Fibroblast of lung (primary cell): ENCODE results near the gene ALDH1A2.
"Not testable (repeated sequence)": the region's sequence is repeated elsewhere in the genome, so short reads cannot be mapped to it uniquely, and the experiment has no call there.

Experiments used
- EZH2 ChIP-seq: IDR thresholded peaks from 2 replicates; pipeline ENCODE4 v1.5.1; 2012; ENCODE audit warnings: low read length, control low read depth, mild to moderate bottlenecking; ENCODE audit errors: missing control alignments
- TF ChIP-seq, protein P1 (sequence below), 2 donors: IDR thresholded peaks in 1 of 2; conservative IDR thresholded peaks in 1 of 2; 1 replicate in 1 of 2; 2 replicates in 1 of 2; pipeline ENCODE4 v1.5.1; 2011 to 2012; ENCODE audit warnings: low read length in 2 of 2, control low read depth in 1 of 2, inconsistent platforms in 1 of 2, low read depth in 1 of 2, mild to moderate bottlenecking in 1 of 2

GRCh38 chr15:58045376-58045775, 20.1 kb downstream of the ALDH1A2 start:
- TF ChIP-seq, protein P1, sequence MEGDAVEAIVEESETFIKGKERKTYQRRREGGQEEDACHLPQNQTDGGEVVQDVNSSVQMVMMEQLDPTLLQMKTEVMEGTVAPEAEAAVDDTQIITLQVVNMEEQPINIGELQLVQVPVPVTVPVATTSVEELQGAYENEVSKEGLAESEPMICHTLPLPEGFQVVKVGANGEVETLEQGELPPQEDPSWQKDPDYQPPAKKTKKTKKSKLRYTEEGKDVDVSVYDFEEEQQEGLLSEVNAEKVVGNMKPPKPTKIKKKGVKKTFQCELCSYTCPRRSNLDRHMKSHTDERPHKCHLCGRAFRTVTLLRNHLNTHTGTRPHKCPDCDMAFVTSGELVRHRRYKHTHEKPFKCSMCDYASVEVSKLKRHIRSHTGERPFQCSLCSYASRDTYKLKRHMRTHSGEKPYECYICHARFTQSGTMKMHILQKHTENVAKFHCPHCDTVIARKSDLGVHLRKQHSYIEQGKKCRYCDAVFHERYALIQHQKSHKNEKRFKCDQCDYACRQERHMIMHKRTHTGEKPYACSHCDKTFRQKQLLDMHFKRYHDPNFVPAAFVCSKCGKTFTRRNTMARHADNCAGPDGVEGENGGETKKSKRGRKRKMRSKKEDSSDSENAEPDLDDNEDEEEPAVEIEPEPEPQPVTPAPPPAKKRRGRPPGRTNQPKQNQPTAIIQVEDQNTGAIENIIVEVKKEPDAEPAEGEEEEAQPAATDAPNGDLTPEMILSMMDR (conservative IDR thresholded peaks at IDR 0.05 in 1 of 2, IDR thresholded peaks at IDR 0.05 in 1 of 2; ENCODE audit: low read depth in 1 of 2, low read length in 2 of 2), result not testable (repeated sequence)
- TF ChIP-seq EZH2, result not testable (repeated sequence)
